HG02981 (cell line): Measurements from ENCODE around the gene TMEM97.

ENCODE experiments used
- ATAC-seq: cut with Tn5 transposase; IDR thresholded peaks from one replicate; pipeline ENCODE4 v1.9.1; 2021; ENCODE audit warnings: mild to moderate bottlenecking, moderate library complexity; ENCODE audit not compliant: unreplicated experiment

TMEM97 gene

GRCh38 chr17:28363776-28364650 lies 45.0 kb downstream of the TMEM97 start:
- no peak for ATAC-seq

- no peak for ATAC-seq
Observed at GRCh38 chr17:28364665-28365363, 45.8 kb downstream of the TMEM97 start, which contains the start of gene SEBOX. Gene SEBOX (minus strand): TSS chr17:28365199. CDS start chr17:28365151, 48 bp downstream.

GRCh38 chr17:28365487-28365886 lies 46.5 kb downstream of the TMEM97 start:
- no peak for ATAC-seq

- no peak for ATAC-seq
Observed at GRCh38 chr17:28366605-28367004, 47.6 kb downstream of the TMEM97 start.

- ATAC-seq = no peak
Observed at GRCh38 chr17:28367641-28368305, 48.8 kb downstream of the TMEM97 start.

GRCh38 chr17:28368306-28368831 lies 49.4 kb downstream of the TMEM97 start:
- no peak for ATAC-seq

GRCh38 chr17:28368915-28369683 lies 50.1 kb downstream of the TMEM97 start:
- ATAC-seq = no peak

- ATAC-seq = no peak
Observed at GRCh38 chr17:28369684-28370034, 50.7 kb downstream of the TMEM97 start.

GRCh38 chr17:28370035-28370743 lies 51.2 kb downstream of the TMEM97 start, which contains the start of gene VTN:
Gene VTN (minus strand): TSS chr17:28370307. CDS start chr17:28370203, 104 bp downstream.
- no peak for ATAC-seq

GRCh38 chr17:28370744-28371103 lies 51.7 kb downstream of the TMEM97 start:
- ATAC-seq = no peak

GRCh38 chr17:28371245-28372202 lies 52.5 kb downstream of the TMEM97 start, which contains the start of gene SARM1:
Gene SARM1 (plus strand): TSS chr17:28371694. CDS start chr17:28372033, 339 bp downstream.
- peak; percentile 64 for ATAC-seq

- peak; percentile 27 for ATAC-seq
Observed at GRCh38 chr17:28372203-28372944, 53.4 kb downstream of the TMEM97 start.

- no peak for ATAC-seq
Observed at GRCh38 chr17:28372945-28373274, 53.9 kb downstream of the TMEM97 start.
